CD4-positive, alpha-beta T cell (primary cell): Measurements from ENCODE around the gene LACTB. TPM values are rescaled to one million over a fixed set of nuclear protein-coding genes. Genes with fewer than 3 reads are reported as not detected.

Source experiments
- ATAC-seq: fragments of 200-7000 bp; cut with Tn5 transposase; one replicate; pipeline ENCODE4 v1.10.0; 2022; ENCODE audit warnings: mild to moderate bottlenecking; ENCODE audit not compliant: poor library complexity
- CTCF ChIA-PET: fragments of 350-600 bp; sonication (Branson Sonifier 250); formaldehyde crosslinking; loops from one replicate; lab custom pipeline; 2021; ENCODE audit warnings: antibody characterized with exemption, inconsistent platforms; lab: Charles Lee
- POLR2A ChIA-PET: fragments of 350-600 bp; sonication (Branson Sonifier 250); formaldehyde crosslinking; loops from one replicate; lab custom pipeline; 2021; ENCODE audit warnings: antibody characterized with exemption, inconsistent platforms; lab: Charles Lee
- DNase-seq, 14 experiments: peaks; one replicate each; pipeline ENCODE4 v3.0.0-alpha.2; 2013 to 2020; ENCODE audit warnings: mixed read lengths in 2 of 14
- H3K27ac ChIP-seq, 2 donors: one replicate each; pipeline versions ENCODE4 v1.5.1 to v1.7.0; 2013; ENCODE audit warnings: low read length in 2 of 2, low read depth in 1 of 2, mild to moderate bottlenecking in 1 of 2
- H3K27me3 ChIP-seq, 2 experiments: 1 replicate in 1 of 2; 2 replicates in 1 of 2; pipeline versions ENCODE4 v1.6.1 to v1.7.0; 2013; ENCODE audit warnings: low read length in 2 of 2, control low read depth in 1 of 2, mild to moderate bottlenecking in 1 of 2, moderate library complexity in 1 of 2; ENCODE audit not compliant: insufficient read depth in 2 of 2, control insufficient read depth in 1 of 2
- H3K36me3 ChIP-seq: one replicate; pipeline ENCODE4 v1.6.1; 2013; ENCODE audit warnings: low read length, control low read depth; ENCODE audit not compliant: insufficient read depth
- H3K4me1 ChIP-seq: one replicate; pipeline ENCODE4 v1.6.1; 2013; ENCODE audit warnings: low read length, control low read depth; ENCODE audit not compliant: insufficient read depth
- H3K4me3 ChIP-seq: one replicate; pipeline ENCODE4 v1.5.1; 2013; ENCODE audit warnings: mild to moderate bottlenecking, low read length, moderate library complexity
- H3K9me3 ChIP-seq, 2 experiments: 1 replicate in 1 of 2; 2 replicates in 1 of 2; pipeline versions ENCODE4 v1.6.1 to v1.7.0; 2013; ENCODE audit warnings: low read length in 2 of 2, mild to moderate bottlenecking in 2 of 2, control low read depth in 1 of 2, moderate library complexity in 1 of 2; ENCODE audit not compliant: control insufficient read depth in 1 of 2, insufficient read depth in 1 of 2
- H3K27ac Mint-ChIP-seq: one replicate; pipeline ENCODE4 v1.8.0; 2020; ENCODE audit warnings: mixed read lengths
- H3K27me3 Mint-ChIP-seq: one replicate; pipeline ENCODE4 v1.8.0; 2021; ENCODE audit warnings: mixed read lengths
- H3K36me3 Mint-ChIP-seq: one replicate; pipeline ENCODE4 v1.8.0; 2021; ENCODE audit warnings: low read depth, mixed read lengths
- H3K4me1 Mint-ChIP-seq: one replicate; pipeline ENCODE4 v1.8.0; 2021; ENCODE audit warnings: low read depth, mixed read lengths
- H3K4me3 Mint-ChIP-seq: one replicate; pipeline ENCODE4 v1.8.0; 2020; ENCODE audit warnings: mild to moderate bottlenecking, mixed read lengths
- H3K9me3 Mint-ChIP-seq: one replicate; pipeline ENCODE4 v1.8.0; 2020; ENCODE audit warnings: mixed read lengths
- CTCF ChIP-seq: fragments of 200-600 bp; IDR thresholded peaks from one replicate; pipeline ENCODE4 v1.8.0; 2022; ENCODE audit warnings: antibody characterized with exemption, mild to moderate bottlenecking
- intact Hi-C, 2 experiments: fragments of 100-400 bp; cut with DNase I in 1 of 2; cut with micrococcal nuclease in 1 of 2; formaldehyde crosslinking; loops; one replicate each; pipeline versions ENCODE4 v1.15.1 to v1.9.0; 2023 to 2025; cut with DNase I, micrococcal nuclease
- total RNA-seq, 174 experiments: library from RNA in 2 of 174; stranded (reverse) in 2 of 174; gene quantifications; one replicate each; pipeline ENCODE4 v1.2.3 and lab custom pipeline; 2021 to 2026

Gene LACTB
- total RNA-seq, 2 experiments from 2014 or later: 6.9 to 7.0 TPM

- Mint-ChIP-seq H3K27me3 (peaks cover 5% of the 10 kb centered on the region), H3K4me3 (no peak overlapping the region), H3K36me3 (no peaks in the 10 kb centered on the region), H3K9me3 (no peaks in the 10 kb centered on the region), H3K4me1 (no peaks in the 10 kb centered on the region), H3K27ac (no peak overlapping the region)
- intact Hi-C loops: no loop called here
- ChIA-PET POLR2A (no interaction called here), CTCF (interaction anchor here (1.4 kb wide), 1 partner anchor 38 kb away, joined by 4 read pairs; no protein-coding TSS in a partner anchor)
- ATAC-seq (no peak), DNase-seq (no peak)
- Histone ChIP-seq H3K27me3 (no peaks in the 10 kb centered on the region), H3K4me3 (no peak overlapping the region), H3K4me1 (no peaks in the 10 kb centered on the region), H3K36me3 (no peaks in the 10 kb centered on the region), H3K27ac (no peak overlapping the region), H3K9me3 (no peaks in the 10 kb centered on the region)
- TF ChIP-seq CTCF: no peak
These were observed 35.4 kb upstream of the LACTB start for GRCh38 chr15:63086271-63086670.

GRCh38 chr15:63086947-63087346 is 34.7 kb upstream of the LACTB start:
- Histone ChIP-seq H3K4me3 (no peak overlapping the region), H3K27me3 (no peaks in the 10 kb centered on the region), H3K36me3 (no peaks in the 10 kb centered on the region), H3K9me3 (no peaks in the 10 kb centered on the region), H3K4me1 (no peaks in the 10 kb centered on the region), H3K27ac (no peak overlapping the region)
- H3K9me3 Mint-ChIP-seq: no peaks in the 10 kb centered on the region
- intact Hi-C loops: no loop called here
- TF ChIP-seq CTCF: no peak
- H3K27ac Mint-ChIP-seq: no peak overlapping the region
- no peaks in the 10 kb centered on the region for H3K27me3 Mint-ChIP-seq
- no peak for ATAC-seq
- no peak for DNase-seq
- no peaks in the 10 kb centered on the region for H3K4me1 Mint-ChIP-seq
- H3K36me3 Mint-ChIP-seq: no peaks in the 10 kb centered on the region
- POLR2A ChIA-PET: interaction anchor here (1.6 kb wide), 1 partner anchor 39 kb away, joined by 4 read pairs; no protein-coding TSS in a partner anchor
- CTCF ChIA-PET: interaction anchor here (0.7 kb wide), 1 partner anchor 118 kb away, joined by 3 read pairs; no protein-coding TSS in a partner anchor
- H3K4me3 Mint-ChIP-seq: no peak overlapping the region

GRCh38 chr15:63088533-63089245 is 33.0 kb upstream of the LACTB start:
- ATAC-seq: no peak
- CTCF ChIA-PET: interaction anchor here (1.7 kb wide), 1 partner anchor 41 kb away, joined by 6 read pairs; no protein-coding TSS in a partner anchor
- TF ChIP-seq CTCF: no peak
- Mint-ChIP-seq H3K4me1 (no peaks in the 10 kb centered on the region), H3K9me3 (no peaks in the 10 kb centered on the region), H3K4me3 (no peak overlapping the region), H3K27me3 (no peaks in the 10 kb centered on the region), H3K36me3 (no peaks in the 10 kb centered on the region), H3K27ac (no peak overlapping the region)
- POLR2A ChIA-PET: no interaction called here
- Histone ChIP-seq H3K27me3 (no peaks in the 10 kb centered on the region), H3K9me3 (no peaks in the 10 kb centered on the region), H3K4me1 (no peaks in the 10 kb centered on the region), H3K27ac (no peak overlapping the region), H3K36me3 (no peaks in the 10 kb centered on the region), H3K4me3 (no peak overlapping the region)
- intact Hi-C loops: no loop called here
- DNase-seq: no peak
